ENCODE data around the gene ADAMTS2.

The ADAMTS2 gene

DNA sequence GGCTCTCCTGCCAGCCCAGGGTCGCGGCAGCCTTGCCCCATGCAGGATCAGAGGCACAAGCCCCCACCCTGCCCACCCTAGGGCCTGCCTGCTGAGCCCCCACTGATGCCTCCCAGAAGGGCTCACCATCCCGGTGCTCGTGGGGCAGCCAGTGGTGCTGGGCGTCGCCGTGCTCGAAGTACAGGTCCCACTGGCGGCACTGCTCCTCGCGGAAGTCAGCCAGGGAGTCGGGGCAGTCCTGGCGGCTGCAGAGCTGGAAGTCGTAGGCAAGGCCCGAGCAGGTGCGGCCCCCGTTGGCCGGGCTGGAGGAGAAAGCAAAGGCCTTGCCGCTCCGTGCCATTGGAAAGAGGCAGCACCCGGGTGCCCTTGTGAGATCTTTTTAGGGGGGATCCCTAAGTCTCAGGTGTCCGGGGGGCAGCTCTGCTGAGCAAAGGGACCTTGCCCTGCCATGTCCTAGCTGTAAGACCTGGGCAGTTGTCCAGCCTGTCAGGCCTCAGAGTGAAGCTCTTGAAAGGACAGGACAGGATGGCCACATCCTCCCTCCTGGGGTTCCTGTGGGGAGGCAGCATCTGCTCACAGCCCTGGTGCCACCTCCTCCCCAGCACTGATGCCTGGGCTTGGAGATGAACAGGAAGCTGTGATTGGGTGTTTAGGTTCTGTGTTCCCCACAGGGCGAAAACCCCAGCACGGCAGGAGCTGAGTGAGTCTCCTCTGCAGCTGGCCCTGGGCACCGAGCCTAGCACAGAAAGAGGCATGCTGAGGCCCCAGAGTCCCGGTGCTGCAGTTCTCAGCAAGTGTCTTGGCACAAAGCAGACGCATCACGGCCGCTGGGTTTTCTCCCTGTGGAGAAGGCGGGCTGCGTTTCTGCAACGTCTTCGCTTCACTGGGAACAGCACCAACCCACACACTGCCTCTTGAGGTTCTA lies 207.4 kb downstream of the ADAMTS2 start:
- Histone ChIP-seq H3K4me3 (ENCODE audit: insufficient read depth, low read length, poor library complexity, severe bottlenecking) (no peak overlapping the region), H3F3A (ENCODE audit: insufficient read depth) (no peaks in the 10 kb centered on the region), H4K20me1 (ENCODE audit: low read depth, low read length) (no peaks in the 10 kb centered on the region), H3K79me2 (ENCODE audit: insufficient read depth, low read length) (no peaks in the 10 kb centered on the region), H3K9me2 (replicated peaks; ENCODE audit: insufficient read depth, low read length) (no peaks in the 10 kb centered on the region), H3K9ac (ENCODE audit: low read length) (no peak overlapping the region), H2AFZ (ENCODE audit: low read depth, low read length, severe bottlenecking) (no peak overlapping the region), H3K36me3 (ENCODE audit: low read length) (no peaks in the 10 kb centered on the region), H3K27me3 (ENCODE audit: low read length) (no peaks in the 10 kb centered on the region), H3K4me2 (ENCODE audit: low read depth, low read length, poor library complexity, severe bottlenecking) (no peak overlapping the region), H3K27ac (ENCODE audit: low read depth, low read length) (no peak overlapping the region), H3K9me3 (ENCODE audit: insufficient read depth, low read length) (no peaks in the 10 kb centered on the region)
- no peak for TF ChIP-seq EZH2phosphoT487 (conservative IDR thresholded peaks at IDR 0.05; ENCODE audit: low read length)
- TF ChIP-seq, protein P1, sequence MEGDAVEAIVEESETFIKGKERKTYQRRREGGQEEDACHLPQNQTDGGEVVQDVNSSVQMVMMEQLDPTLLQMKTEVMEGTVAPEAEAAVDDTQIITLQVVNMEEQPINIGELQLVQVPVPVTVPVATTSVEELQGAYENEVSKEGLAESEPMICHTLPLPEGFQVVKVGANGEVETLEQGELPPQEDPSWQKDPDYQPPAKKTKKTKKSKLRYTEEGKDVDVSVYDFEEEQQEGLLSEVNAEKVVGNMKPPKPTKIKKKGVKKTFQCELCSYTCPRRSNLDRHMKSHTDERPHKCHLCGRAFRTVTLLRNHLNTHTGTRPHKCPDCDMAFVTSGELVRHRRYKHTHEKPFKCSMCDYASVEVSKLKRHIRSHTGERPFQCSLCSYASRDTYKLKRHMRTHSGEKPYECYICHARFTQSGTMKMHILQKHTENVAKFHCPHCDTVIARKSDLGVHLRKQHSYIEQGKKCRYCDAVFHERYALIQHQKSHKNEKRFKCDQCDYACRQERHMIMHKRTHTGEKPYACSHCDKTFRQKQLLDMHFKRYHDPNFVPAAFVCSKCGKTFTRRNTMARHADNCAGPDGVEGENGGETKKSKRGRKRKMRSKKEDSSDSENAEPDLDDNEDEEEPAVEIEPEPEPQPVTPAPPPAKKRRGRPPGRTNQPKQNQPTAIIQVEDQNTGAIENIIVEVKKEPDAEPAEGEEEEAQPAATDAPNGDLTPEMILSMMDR (IDR thresholded peaks at IDR 0.05; ENCODE audit: insufficient read depth, low read length, poor library complexity, severe bottlenecking), result no peak

DNA sequence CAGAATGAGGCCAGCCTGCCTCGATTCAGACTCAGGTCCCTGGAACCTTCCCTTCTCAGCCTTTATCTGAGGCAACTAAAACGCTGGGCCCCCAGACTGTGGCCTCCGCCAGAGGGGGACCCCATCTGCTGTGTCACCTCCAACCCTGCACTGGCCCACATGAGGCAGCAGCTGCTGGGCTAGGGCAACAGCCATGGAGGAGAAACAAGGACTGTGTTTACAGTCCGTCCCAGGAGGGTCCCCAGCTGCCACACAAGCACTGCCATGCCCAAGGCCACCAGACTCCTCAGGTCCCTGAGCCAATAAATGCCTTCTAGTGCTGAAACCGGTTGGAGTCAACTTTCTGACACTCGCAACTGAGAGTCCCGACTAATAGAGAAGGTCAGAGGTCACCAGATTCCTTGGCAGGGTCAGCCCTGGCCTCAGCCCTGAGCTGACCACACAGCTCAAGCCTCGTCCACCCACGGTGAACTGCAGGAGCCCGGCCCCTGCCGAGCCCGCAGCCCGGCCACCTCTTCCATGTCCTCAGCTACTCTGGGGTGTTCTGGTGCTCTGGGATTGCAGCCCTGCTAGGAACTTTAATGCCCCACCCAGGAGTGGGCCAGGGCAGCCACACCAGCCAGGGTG lies 208.1 kb downstream of the ADAMTS2 start:
- no peaks in the 10 kb centered on the region for H3K9me3 ChIP-seq (ENCODE audit: insufficient read depth, low read length)
- H3K36me3 ChIP-seq (ENCODE audit: low read length), result no peaks in the 10 kb centered on the region
- H3F3A ChIP-seq (ENCODE audit: insufficient read depth), result no peaks in the 10 kb centered on the region
- H3K9ac ChIP-seq (ENCODE audit: low read length), result no peak overlapping the region
- no peaks in the 10 kb centered on the region for H3K9me2 ChIP-seq (replicated peaks; ENCODE audit: insufficient read depth, low read length)
- H2AFZ ChIP-seq (ENCODE audit: low read depth, low read length, severe bottlenecking), result no peak overlapping the region
- H3K4me3 ChIP-seq (ENCODE audit: insufficient read depth, low read length, poor library complexity, severe bottlenecking), result no peak overlapping the region
- no peak overlapping the region for H3K4me2 ChIP-seq (ENCODE audit: low read depth, low read length, poor library complexity, severe bottlenecking)
- H3K27ac ChIP-seq (ENCODE audit: low read depth, low read length), result no peak overlapping the region
- no peaks in the 10 kb centered on the region for H4K20me1 ChIP-seq (ENCODE audit: low read depth, low read length)
- H3K79me2 ChIP-seq (ENCODE audit: insufficient read depth, low read length), result no peaks in the 10 kb centered on the region
- no peak for TF ChIP-seq EZH2phosphoT487 (conservative IDR thresholded peaks at IDR 0.05; ENCODE audit: low read length)
- TF ChIP-seq, protein P1 (IDR thresholded peaks at IDR 0.05; ENCODE audit: insufficient read depth, low read length, poor library complexity, severe bottlenecking), result no peak
- H3K27me3 ChIP-seq (ENCODE audit: low read length), result no peaks in the 10 kb centered on the region

DNA sequence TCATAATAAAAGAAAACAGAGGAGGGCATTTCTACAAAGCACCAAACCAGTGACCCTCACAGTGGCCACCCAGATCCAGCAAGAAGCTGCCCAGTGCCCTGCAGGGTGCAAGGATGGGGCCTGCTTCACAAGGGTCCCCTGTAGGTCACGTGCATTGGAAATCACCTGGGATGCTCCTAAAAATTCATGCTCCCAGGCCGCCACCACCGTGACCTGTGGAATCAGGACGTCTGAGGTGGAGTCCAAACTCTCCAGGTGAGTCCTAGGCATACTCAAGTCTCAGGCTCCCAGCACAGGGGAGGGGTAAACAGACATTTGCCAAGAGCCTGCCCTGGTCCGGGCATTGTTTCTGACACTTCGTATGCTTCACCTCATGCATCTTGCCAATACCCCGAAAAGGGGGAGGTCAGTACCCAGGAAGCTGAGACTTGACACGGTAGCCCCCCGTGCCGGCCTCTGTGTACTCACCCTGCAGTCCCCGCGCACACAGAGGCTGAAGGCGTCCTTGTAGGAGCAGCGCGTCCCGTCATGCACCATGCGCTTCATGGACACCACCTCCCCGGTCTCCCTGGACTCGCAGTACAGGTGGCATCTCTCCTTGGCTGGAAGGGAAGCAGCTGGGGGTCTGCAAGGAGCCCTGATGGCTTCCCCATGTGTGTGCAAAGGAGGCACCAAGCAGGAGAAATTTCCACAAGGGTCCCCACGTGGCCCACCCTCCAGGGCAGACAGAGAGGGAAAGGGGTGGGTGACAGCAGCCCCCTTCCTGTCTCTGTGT lies 209.6 kb downstream of the ADAMTS2 start:
- no peaks in the 10 kb centered on the region for H3K27me3 ChIP-seq (ENCODE audit: low read length)
- no peak for TF ChIP-seq EZH2phosphoT487 (conservative IDR thresholded peaks at IDR 0.05; ENCODE audit: low read length)
- TF ChIP-seq, protein P1 (IDR thresholded peaks at IDR 0.05; ENCODE audit: insufficient read depth, low read length, poor library complexity, severe bottlenecking), result no peak
- no peaks in the 10 kb centered on the region for H3K36me3 ChIP-seq (ENCODE audit: low read length)
- no peaks in the 10 kb centered on the region for H3K79me2 ChIP-seq (ENCODE audit: insufficient read depth, low read length)
- H3F3A ChIP-seq (ENCODE audit: insufficient read depth), result no peaks in the 10 kb centered on the region
- H3K9ac ChIP-seq (ENCODE audit: low read length), result no peak overlapping the region
- no peaks in the 10 kb centered on the region for H4K20me1 ChIP-seq (ENCODE audit: low read depth, low read length)
- H3K4me3 ChIP-seq (ENCODE audit: insufficient read depth, low read length, poor library complexity, severe bottlenecking), result no peak overlapping the region
- no peaks in the 10 kb centered on the region for H3K9me3 ChIP-seq (ENCODE audit: insufficient read depth, low read length)
- no peak overlapping the region for H3K4me2 ChIP-seq (ENCODE audit: low read depth, low read length, poor library complexity, severe bottlenecking)
- no peaks in the 10 kb centered on the region for H3K9me2 ChIP-seq (replicated peaks; ENCODE audit: insufficient read depth, low read length)
- H2AFZ ChIP-seq (ENCODE audit: low read depth, low read length, severe bottlenecking), result no peak overlapping the region
- H3K27ac ChIP-seq (ENCODE audit: low read depth, low read length), result no peak overlapping the region
